ENCODE results near the gene LAMA4.

Gene LAMA4, protein sequence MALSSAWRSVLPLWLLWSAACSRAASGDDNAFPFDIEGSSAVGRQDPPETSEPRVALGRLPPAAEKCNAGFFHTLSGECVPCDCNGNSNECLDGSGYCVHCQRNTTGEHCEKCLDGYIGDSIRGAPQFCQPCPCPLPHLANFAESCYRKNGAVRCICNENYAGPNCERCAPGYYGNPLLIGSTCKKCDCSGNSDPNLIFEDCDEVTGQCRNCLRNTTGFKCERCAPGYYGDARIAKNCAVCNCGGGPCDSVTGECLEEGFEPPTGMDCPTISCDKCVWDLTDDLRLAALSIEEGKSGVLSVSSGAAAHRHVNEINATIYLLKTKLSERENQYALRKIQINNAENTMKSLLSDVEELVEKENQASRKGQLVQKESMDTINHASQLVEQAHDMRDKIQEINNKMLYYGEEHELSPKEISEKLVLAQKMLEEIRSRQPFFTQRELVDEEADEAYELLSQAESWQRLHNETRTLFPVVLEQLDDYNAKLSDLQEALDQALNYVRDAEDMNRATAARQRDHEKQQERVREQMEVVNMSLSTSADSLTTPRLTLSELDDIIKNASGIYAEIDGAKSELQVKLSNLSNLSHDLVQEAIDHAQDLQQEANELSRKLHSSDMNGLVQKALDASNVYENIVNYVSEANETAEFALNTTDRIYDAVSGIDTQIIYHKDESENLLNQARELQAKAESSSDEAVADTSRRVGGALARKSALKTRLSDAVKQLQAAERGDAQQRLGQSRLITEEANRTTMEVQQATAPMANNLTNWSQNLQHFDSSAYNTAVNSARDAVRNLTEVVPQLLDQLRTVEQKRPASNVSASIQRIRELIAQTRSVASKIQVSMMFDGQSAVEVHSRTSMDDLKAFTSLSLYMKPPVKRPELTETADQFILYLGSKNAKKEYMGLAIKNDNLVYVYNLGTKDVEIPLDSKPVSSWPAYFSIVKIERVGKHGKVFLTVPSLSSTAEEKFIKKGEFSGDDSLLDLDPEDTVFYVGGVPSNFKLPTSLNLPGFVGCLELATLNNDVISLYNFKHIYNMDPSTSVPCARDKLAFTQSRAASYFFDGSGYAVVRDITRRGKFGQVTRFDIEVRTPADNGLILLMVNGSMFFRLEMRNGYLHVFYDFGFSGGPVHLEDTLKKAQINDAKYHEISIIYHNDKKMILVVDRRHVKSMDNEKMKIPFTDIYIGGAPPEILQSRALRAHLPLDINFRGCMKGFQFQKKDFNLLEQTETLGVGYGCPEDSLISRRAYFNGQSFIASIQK (N-terminal part only)

GRCh38 chr6:112253841-112254816, at the start of gene LAMA4:
TSS of gene LAMA4 (minus strand) at chr6:112254567. CDS start at chr6:112254150, 417 bp downstream.
- no peak within 1 kb of the TSS for H3K27ac ChIP-seq
- TF ChIP-seq, protein P1, sequence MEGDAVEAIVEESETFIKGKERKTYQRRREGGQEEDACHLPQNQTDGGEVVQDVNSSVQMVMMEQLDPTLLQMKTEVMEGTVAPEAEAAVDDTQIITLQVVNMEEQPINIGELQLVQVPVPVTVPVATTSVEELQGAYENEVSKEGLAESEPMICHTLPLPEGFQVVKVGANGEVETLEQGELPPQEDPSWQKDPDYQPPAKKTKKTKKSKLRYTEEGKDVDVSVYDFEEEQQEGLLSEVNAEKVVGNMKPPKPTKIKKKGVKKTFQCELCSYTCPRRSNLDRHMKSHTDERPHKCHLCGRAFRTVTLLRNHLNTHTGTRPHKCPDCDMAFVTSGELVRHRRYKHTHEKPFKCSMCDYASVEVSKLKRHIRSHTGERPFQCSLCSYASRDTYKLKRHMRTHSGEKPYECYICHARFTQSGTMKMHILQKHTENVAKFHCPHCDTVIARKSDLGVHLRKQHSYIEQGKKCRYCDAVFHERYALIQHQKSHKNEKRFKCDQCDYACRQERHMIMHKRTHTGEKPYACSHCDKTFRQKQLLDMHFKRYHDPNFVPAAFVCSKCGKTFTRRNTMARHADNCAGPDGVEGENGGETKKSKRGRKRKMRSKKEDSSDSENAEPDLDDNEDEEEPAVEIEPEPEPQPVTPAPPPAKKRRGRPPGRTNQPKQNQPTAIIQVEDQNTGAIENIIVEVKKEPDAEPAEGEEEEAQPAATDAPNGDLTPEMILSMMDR (IDR thresholded peaks at IDR 0.05): no peak
- no peak for TF ChIP-seq ZFX (IDR thresholded peaks at IDR 0.05; ENCODE audit: borderline replicate concordance)

GRCh38 chr6:112302142-112302705, 47.9 kb upstream of the LAMA4 start:
- H3K27ac ChIP-seq: no peak overlapping the region
- TF ChIP-seq, protein P1 (IDR thresholded peaks at IDR 0.05): no peak
- TF ChIP-seq ZFX (IDR thresholded peaks at IDR 0.05; ENCODE audit: borderline replicate concordance): no peak

- H3K27ac ChIP-seq: no peak overlapping the region
- no peak for TF ChIP-seq ZFX (IDR thresholded peaks at IDR 0.05; ENCODE audit: borderline replicate concordance)
- TF ChIP-seq, protein P1 (IDR thresholded peaks at IDR 0.05): no peak
These were observed 46.5 kb upstream of the LAMA4 start for GRCh38 chr6:112300896-112301295.

DNA sequence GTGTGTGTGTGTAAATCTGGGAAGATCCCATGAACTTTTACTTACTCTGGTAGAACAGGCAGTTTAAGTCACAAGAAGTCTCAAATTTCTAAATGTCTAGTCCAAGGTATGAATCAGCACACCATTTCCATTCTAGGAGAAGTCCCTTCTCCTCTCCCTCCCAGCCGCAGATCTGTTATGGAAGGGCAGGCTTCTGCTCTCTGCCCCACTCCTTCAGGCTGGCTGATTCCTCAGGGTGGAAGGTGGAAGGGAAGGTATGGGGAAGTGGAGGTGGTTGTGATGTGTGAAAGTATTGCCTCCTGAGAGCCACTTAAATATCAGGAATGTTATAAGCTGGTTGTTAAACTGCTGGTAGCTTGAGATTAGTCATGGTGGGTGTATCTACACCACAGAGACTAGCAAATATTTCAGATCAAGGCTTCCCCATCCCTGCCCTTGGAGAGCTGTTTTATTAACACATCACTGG, 44.5 kb upstream of the LAMA4 start:
- no peak overlapping the region for H3K27ac ChIP-seq
- TF ChIP-seq, protein P1 (IDR thresholded peaks at IDR 0.05): no peak
- TF ChIP-seq ZFX (IDR thresholded peaks at IDR 0.05; ENCODE audit: borderline replicate concordance): no peak

DNA sequence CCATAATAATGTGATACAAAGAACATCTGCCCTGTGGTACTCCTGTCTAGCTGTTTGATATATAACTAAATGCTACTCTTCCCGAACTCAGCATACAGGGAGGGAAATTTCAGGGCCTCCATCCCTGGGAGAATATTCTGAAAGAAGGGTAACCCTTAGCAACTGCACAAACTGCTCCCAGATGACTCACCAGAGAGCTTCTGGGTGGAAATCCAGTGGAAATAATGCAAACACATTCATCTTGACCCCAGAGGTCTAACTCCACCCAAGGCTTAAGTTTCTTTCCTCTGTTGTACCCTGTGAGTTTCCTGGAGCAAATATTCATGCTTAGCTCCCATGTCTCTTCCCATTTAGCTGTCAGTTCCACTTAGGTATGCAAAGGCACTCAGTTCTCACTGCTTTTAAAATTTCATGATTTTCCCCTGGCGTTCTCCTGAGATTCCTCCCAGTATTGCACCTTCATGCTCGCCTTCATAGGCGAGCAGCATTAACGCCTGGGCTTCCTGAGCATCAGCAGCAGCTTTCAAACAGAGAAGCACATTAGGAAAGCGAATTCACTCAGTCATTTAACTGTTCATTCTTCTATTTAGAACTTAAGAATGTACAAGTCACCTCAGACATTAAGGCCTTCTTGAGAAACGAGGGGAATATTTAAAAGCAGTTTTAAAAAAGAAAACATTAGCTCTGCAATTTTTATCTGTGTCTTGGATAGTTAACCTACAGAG, 43.8 kb upstream of the LAMA4 start:
- H3K27ac ChIP-seq: no peak overlapping the region
- TF ChIP-seq ZFX (IDR thresholded peaks at IDR 0.05; ENCODE audit: borderline replicate concordance): no peak
- TF ChIP-seq, protein P1 (IDR thresholded peaks at IDR 0.05): no peak
